Sigmoid colon (tissue), 7 donors: ENCODE measurements around the gene SATB2. TPM values are rescaled to one million over a fixed set of nuclear protein-coding genes. Genes with fewer than 3 reads are reported as not detected.

ENCODE experiments used
- DNase-seq: peaks from one replicate; pipeline ENCODE4 v3.0.0-alpha.2; 2019
- H3K27ac ChIP-seq, 4 donors: fragments of 200-600 bp; sonication (generic); one replicate each; pipeline ENCODE4 v1.5.1; 2016 to 2019; ENCODE audit warnings: mild to moderate bottlenecking in 1 of 4
- H3K27me3 ChIP-seq, 3 donors: fragments of 200-600 bp; sonication (generic); one replicate each; pipeline ENCODE4 v1.5.1; 2019; ENCODE audit warnings: mild to moderate bottlenecking in 1 of 3
- H3K36me3 ChIP-seq, 4 donors: fragments of 200-600 bp; sonication (generic); one replicate each; pipeline ENCODE4 v1.5.1; 2016 to 2019
- H3K4me1 ChIP-seq, 4 donors: fragments of 200-600 bp; sonication (generic); one replicate each; pipeline ENCODE4 v1.5.1; 2017 to 2019
- H3K4me3 ChIP-seq, 4 donors: fragments of 200-600 bp; sonication (generic); one replicate each; pipeline ENCODE4 v1.5.1; 2017 to 2019; ENCODE audit warnings: mild to moderate bottlenecking in 2 of 4, moderate library complexity in 1 of 4
- H3K9me3 ChIP-seq, 4 donors: fragments of 200-600 bp in 3 of 4; sonication (generic) in 3 of 4; one replicate each; pipeline versions ENCODE4 v1.5.1 to v1.6.1; 2013 to 2019
- CTCF ChIP-seq, 4 experiments: fragments of 450-650 bp in 3 of 4; fragments of 200-600 bp in 1 of 4; IDR thresholded peaks; one replicate each; pipeline ENCODE4 v1.5.1; 2016 to 2019; ENCODE audit warnings: antibody characterized with exemption in 4 of 4, mild to moderate bottlenecking in 3 of 4, moderate library complexity in 2 of 4
- EP300 ChIP-seq, 4 donors: sonication (generic); formaldehyde crosslinking; IDR thresholded peaks; one replicate each; pipeline ENCODE4 v1.6.1; 2017; ENCODE audit warnings: antibody characterized with exemption in 4 of 4
- POLR2A ChIP-seq, 2 donors: fragments of 450-650 bp; IDR thresholded peaks; one replicate each; pipeline ENCODE4 v1.6.1; 2016; ENCODE audit warnings: antibody characterized with exemption in 2 of 2, mild to moderate bottlenecking in 2 of 2, moderate library complexity in 2 of 2
- POLR2AphosphoS5 ChIP-seq, 4 donors: sonication (generic); formaldehyde crosslinking; IDR thresholded peaks; one replicate each; pipeline ENCODE4 v1.6.1; 2017; ENCODE audit warnings: antibody characterized with exemption in 4 of 4
- WGBS, 2 donors: extraction: QIAGEN DNeasy Blood & Tissue Kit; methylation state at CpG; one replicate each; pipeline ENCODE4 v1.1.7; 2013; 5-methylcytosine and 5-hydroxymethylcytosine counted together
- intact Hi-C: fragments of 100-400 bp; cut with DNase I; formaldehyde crosslinking; loops from one replicate; pipeline ENCODE4 v1.15.1; 2023
- polyA plus RNA-seq, 3 donors: library from polyadenylated mRNA; stranded (reverse); fragments of 200-250 nt; gene quantifications; one replicate each; pipeline ENCODE4 v1.2.3, GENCODE V29; 2013
- total RNA-seq, 4 donors: library from RNA; depleted of rRNA; stranded (reverse); fragments of >200 nt; gene quantifications; one replicate each; pipeline ENCODE4 v1.1.0, GENCODE V29; 2016
- donor health status: healthy with polysubstance abuse.
- donor health status: Bipolar disorder and iron deficiency.
- donor health status: healthy.

The SATB2 gene
- total and polyA plus RNA-seq, 7 donors, result 0.95 to 43.7 (median 5.8) TPM

GRCh38 chr2:199309411-199309810 is 148.3 kb downstream of the SATB2 start:
- Histone ChIP-seq H3K36me3 (no peaks in the 10 kb centered on the region), H3K27ac (no peak overlapping the region), H3K27me3 (no peaks in the 10 kb centered on the region), H3K9me3 (no peaks in the 10 kb centered on the region), H3K4me1 (no peaks in the 10 kb centered on the region), H3K4me3 (no peak overlapping the region)
- intact Hi-C loops, result no loop called here
- DNase-seq, result no peak
- 78 to 85% methylated on average over 4 of the region's 4 CpGs for WGBS, 2 donors
- TF ChIP-seq POLR2AphosphoS5 (IDR thresholded peaks at IDR 0.05), result no peak
- TF ChIP-seq CTCF (IDR thresholded peaks at IDR 0.05), result no peak
- no peak for TF ChIP-seq EP300 (IDR thresholded peaks at IDR 0.05)
- no peak for TF ChIP-seq POLR2A (IDR thresholded peaks at IDR 0.05)

DNA sequence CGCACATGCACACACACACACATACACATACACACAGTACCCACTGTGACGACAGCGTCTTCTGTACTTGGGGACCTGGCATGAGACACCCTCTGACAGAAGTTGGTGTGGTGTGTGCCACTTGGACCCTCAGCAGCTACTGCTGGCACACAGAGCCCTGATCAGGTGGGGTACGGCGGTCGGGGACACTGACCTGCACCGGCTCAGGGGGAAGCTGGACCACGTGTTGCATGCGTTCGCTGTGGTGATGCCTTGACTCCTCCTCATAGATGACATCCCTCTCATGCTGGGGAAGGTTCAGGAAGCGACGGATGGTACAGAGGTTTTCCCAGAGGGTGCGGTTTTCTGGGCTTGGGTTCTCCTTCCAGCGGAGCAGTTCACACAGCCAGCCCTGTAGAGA is 149.2 kb downstream of the SATB2 start:
- WGBS, 2 donors, result 94% methylated on average over 14 of the region's 14 CpGs
- no peaks in the 10 kb centered on the region for H3K27me3 ChIP-seq
- no peak overlapping the region for H3K27ac ChIP-seq
- no peak overlapping the region for H3K4me3 ChIP-seq
- H3K9me3 ChIP-seq, result no peaks in the 10 kb centered on the region
- no peaks in the 10 kb centered on the region for H3K36me3 ChIP-seq
- TF ChIP-seq EP300 (IDR thresholded peaks at IDR 0.05), result no peak
- TF ChIP-seq POLR2A (IDR thresholded peaks at IDR 0.05), result no peak
- no peak for TF ChIP-seq POLR2AphosphoS5 (IDR thresholded peaks at IDR 0.05)
- no peak for TF ChIP-seq CTCF (IDR thresholded peaks at IDR 0.05)
- intact Hi-C loops, result no loop called here
- peaks cover 0 to 5% (median 2%) of the 10 kb centered on the region in 4 donors for H3K4me1 ChIP-seq
- DNase-seq, result no peak

GRCh38 chr2:199307461-199307860 is 150.3 kb downstream of the SATB2 start:
- no peaks in the 10 kb centered on the region for H3K36me3 ChIP-seq
- peaks cover 0 to 16% (median 7%) of the 10 kb centered on the region in 4 donors for H3K4me1 ChIP-seq
- no peaks in the 10 kb centered on the region for H3K9me3 ChIP-seq
- DNase-seq, result no peak
- H3K27ac ChIP-seq, result no peak overlapping the region
- no peaks in the 10 kb centered on the region for H3K27me3 ChIP-seq
- 73 to 79% methylated on average over 1 of the region's 1 CpG for WGBS, 2 donors
- intact Hi-C loops, result no loop called here
- no peak overlapping the region for H3K4me3 ChIP-seq
- TF ChIP-seq EP300 (IDR thresholded peaks at IDR 0.05), result no peak
- no peak for TF ChIP-seq POLR2AphosphoS5 (IDR thresholded peaks at IDR 0.05)
- no peak for TF ChIP-seq CTCF (IDR thresholded peaks at IDR 0.05)
- no peak for TF ChIP-seq POLR2A (IDR thresholded peaks at IDR 0.05)

- Histone ChIP-seq H3K36me3 (no peaks in the 10 kb centered on the region), H3K27me3 (no peaks in the 10 kb centered on the region), H3K4me3 (no peak overlapping the region), H3K27ac (no peak overlapping the region), H3K9me3 (no peaks in the 10 kb centered on the region), H3K4me1 (peaks cover 0 to 16% (median 8%) of the 10 kb centered on the region in 4 donors)
- TF ChIP-seq POLR2AphosphoS5 (IDR thresholded peaks at IDR 0.05) (no peak), CTCF (IDR thresholded peaks at IDR 0.05) (no peak), EP300 (IDR thresholded peaks at IDR 0.05) (no peak), POLR2A (IDR thresholded peaks at IDR 0.05) (no peak)
- 63 to 78% methylated on average over 3 of the region's 3 CpGs for WGBS, 2 donors
- DNase-seq, result no peak
- intact Hi-C loops, result no loop called here
Observed at GRCh38 chr2:199306116-199306515, 151.6 kb downstream of the SATB2 start.

DNA sequence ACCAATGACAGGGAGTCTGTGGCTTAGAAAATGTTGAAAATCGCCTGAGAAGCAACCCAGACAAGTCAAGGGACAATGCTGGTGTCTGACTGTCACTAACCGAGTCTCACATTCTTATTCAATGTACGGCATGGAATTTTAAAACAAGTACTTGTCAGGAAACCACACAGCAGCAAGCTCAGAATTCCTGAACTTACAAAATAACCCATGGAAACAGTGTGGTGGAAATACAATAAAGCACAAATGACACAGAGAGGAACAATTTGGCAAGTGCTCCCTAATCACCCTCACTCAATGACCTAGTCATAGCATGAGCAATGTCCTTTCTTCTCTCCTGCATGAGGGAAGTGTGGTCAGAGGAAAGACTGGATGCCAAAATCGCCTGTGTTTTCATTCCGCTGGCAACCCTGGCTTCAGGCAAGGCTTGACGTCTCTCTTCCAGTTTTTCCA is 154.0 kb downstream of the SATB2 start:
- Histone ChIP-seq H3K27me3 (no peaks in the 10 kb centered on the region), H3K27ac (no peak overlapping the region), H3K9me3 (no peaks in the 10 kb centered on the region), H3K4me1 (peaks cover 0 to 16% (median 8%) of the 10 kb centered on the region in 4 donors), H3K36me3 (no peaks in the 10 kb centered on the region), H3K4me3 (no peak overlapping the region)
- intact Hi-C loops, result no loop called here
- DNase-seq, result no peak
- TF ChIP-seq EP300 (IDR thresholded peaks at IDR 0.05) (no peak), POLR2A (IDR thresholded peaks at IDR 0.05) (no peak), POLR2AphosphoS5 (IDR thresholded peaks at IDR 0.05) (no peak), CTCF (IDR thresholded peaks at IDR 0.05) (no peak)
- 86 to 90% methylated on average over 6 of the region's 6 CpGs for WGBS, 2 donors
